ENCODE results near the gene MAP3K13. TPM values are rescaled to one million over a fixed set of nuclear protein-coding genes. Genes with fewer than 3 reads are reported as not detected.

MAP3K13 gene
- total RNA-seq, 6 experiments from 2014 or later, result 20.9 to 28.4 (median 25.1) TPM

GRCh38 chr3:185401319-185401955 lies 38.5 kb downstream of the MAP3K13 start:
- H3K9me3 Mint-ChIP-seq, result no peaks in the 10 kb centered on the region
- H3K36me3 Mint-ChIP-seq (ENCODE audit: low read depth), result no peaks in the 10 kb centered on the region
- no peak overlapping the region for H3K4me3 Mint-ChIP-seq
- peaks cover 10% of the 10 kb centered on the region for H3K4me1 Mint-ChIP-seq (ENCODE audit: low read depth)
- peaks cover 3% of the 10 kb centered on the region for H3K27me3 Mint-ChIP-seq (ENCODE audit: insufficient read depth)
- TF ChIP-seq CTCF (IDR thresholded peaks at IDR 0.05), result no peak
- H3K27ac Mint-ChIP-seq, result no peak overlapping the region
- DNase-seq, result no peak

DNA sequence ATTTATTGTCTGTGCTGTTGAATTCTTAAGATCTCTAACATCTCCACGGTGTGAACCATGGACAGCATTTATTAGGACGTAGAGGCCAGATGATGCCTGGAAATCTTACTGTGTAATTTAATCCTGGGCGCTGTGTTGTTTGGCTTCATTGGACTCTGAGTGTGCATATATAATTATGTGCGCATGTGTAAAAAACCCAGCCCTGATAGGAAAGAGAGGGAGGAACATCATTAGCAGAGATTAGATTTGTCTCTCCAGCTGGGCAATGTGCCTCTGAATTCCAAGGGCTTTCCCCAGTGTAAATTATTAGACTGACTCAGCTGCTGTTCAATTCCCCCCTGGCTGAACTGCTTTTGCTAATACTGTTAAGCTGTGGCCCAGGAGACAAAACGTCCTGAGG lies 39.6 kb downstream of the MAP3K13 start:
- H3K36me3 Mint-ChIP-seq (ENCODE audit: low read depth), result no peaks in the 10 kb centered on the region
- H3K27me3 Mint-ChIP-seq (ENCODE audit: insufficient read depth), result peaks cover 2% of the 10 kb centered on the region
- H3K27ac Mint-ChIP-seq, result no peak overlapping the region
- no peaks in the 10 kb centered on the region for H3K9me3 Mint-ChIP-seq
- peaks cover 10% of the 10 kb centered on the region for H3K4me1 Mint-ChIP-seq (ENCODE audit: low read depth)
- no peak overlapping the region for H3K4me3 Mint-ChIP-seq
- TF ChIP-seq CTCF (IDR thresholded peaks at IDR 0.05), result no peak
- peak; percentile 4 for DNase-seq

DNA sequence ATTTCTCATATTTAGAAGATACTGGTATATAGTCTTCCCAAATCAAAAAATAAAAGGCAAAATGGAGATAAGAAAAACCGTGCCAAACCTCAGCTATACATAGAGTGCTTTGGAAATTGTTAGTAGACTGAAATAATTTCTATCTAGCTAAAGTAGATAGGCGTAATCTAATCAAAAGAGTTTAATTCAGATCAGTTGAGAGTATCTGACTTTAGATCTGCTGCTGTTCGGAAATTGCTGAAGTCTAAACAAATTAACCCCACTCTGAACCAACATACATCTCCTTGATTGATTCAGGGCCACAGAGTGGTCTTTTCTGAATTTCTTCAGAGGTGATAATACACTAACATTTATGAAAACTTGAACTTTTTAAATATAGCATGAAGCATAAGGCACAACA lies 40.1 kb downstream of the MAP3K13 start:
- Mint-ChIP-seq H3K36me3 (ENCODE audit: low read depth) (no peaks in the 10 kb centered on the region), H3K4me1 (ENCODE audit: low read depth) (peaks cover 10% of the 10 kb centered on the region)

DNA sequence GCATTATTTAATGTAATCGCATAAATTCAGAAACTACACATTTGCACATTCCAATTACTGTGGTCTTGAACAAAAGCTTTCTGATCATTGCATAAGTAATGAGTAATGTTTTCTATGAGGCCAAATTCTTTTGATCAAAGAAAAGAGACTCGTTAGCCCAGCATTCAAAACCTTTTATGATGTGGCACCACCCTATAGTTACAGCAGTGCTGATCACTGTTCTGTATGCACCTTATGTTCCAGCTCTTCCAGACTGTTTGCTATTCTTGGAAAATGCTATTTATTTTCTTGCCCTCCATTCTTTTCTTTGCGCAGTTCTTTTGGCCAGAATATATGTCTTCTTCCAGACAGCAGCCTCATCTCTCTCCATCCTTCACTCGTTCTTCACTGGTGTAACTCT lies 42.3 kb downstream of the MAP3K13 start:
- no peak overlapping the region for H3K27ac Mint-ChIP-seq
- H3K4me1 Mint-ChIP-seq (ENCODE audit: low read depth), result peaks cover 10% of the 10 kb centered on the region
- TF ChIP-seq CTCF (IDR thresholded peaks at IDR 0.05), result no peak
- no peaks in the 10 kb centered on the region for H3K9me3 Mint-ChIP-seq
- H3K4me3 Mint-ChIP-seq, result no peak overlapping the region
- DNase-seq, result no peak
- no peaks in the 10 kb centered on the region for H3K36me3 Mint-ChIP-seq (ENCODE audit: low read depth)
- H3K27me3 Mint-ChIP-seq (ENCODE audit: insufficient read depth), result no peaks in the 10 kb centered on the region; the same call in 1 of the 2 replicates

More for the DNA sequence above, 40.1 kb downstream of the MAP3K13 start:
- Mint-ChIP-seq H3K27ac (no peak overlapping the region), H3K9me3 (no peaks in the 10 kb centered on the region), H3K27me3 (ENCODE audit: insufficient read depth) (no peaks in the 10 kb centered on the region; the same call in 1 of the 2 replicates), H3K4me3 (no peak overlapping the region)
- TF ChIP-seq CTCF (IDR thresholded peaks at IDR 0.05), result no peak
- no peak for DNase-seq

DNA sequence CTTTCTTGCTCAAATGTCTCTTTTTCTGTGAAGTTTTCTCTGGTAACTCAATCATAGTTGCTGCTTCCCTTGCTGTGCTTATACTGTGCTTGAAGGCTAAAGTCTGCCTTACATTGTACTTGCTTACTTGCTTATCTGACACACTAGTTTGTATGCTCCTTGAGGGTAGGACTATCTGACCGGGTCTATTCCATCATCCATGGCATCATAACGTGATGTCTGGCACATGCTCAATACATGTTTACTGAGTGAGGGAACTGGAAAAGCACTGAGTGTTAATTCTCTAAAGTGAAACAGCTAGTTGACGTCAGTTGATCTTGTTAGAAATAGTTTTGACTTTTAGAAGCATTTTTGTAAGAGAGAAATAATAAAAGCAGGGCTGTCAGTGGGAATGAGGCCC lies 42.7 kb downstream of the MAP3K13 start:
- Mint-ChIP-seq H3K27me3 (ENCODE audit: insufficient read depth) (no peaks in the 10 kb centered on the region; the same call in 1 of the 2 replicates), H3K27ac (no peak overlapping the region), H3K9me3 (no peaks in the 10 kb centered on the region), H3K4me1 (ENCODE audit: low read depth) (peaks cover 10% of the 10 kb centered on the region), H3K4me3 (no peak overlapping the region), H3K36me3 (ENCODE audit: low read depth) (no peaks in the 10 kb centered on the region)
- no peak for DNase-seq
- no peak for TF ChIP-seq CTCF (IDR thresholded peaks at IDR 0.05)
